Smooth muscle cell of the brain vasculature (primary cell): ENCODE results near the gene OVOL1.

ENCODE experiments used
- DNase-seq: peaks from one replicate; pipeline ENCODE4 v3.0.0-alpha.2; 2012; ENCODE audit warnings: low read depth, low spot score

The OVOL1 gene

DNA sequence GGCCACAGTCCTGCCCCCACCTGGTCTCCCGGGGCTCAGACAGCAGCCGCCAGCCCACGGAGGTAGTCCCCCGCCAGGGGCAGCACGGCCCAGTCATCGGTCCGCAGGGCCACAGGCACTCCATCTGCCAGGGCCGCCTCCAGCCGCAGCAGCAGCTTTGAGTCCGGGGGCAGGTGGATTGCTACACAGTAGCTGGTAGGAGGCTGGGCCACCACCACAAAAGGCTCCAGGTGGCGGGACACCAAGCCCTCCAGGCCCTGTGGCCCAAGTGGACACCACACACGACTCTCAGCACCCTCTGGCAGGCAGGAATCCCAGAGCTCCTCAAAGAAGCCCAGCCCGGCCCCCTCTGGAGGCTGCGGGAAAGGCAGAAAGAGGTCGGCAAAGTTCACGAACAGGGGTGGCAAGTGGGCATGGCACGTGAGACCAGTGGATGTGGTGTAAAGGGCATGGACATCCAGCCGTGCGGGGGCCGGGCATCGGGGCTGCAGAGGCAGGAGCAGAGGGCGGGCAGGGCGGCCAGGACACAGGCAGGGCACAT is 9.0 kb upstream of the OVOL1 start:
- no peak for DNase-seq

DNA sequence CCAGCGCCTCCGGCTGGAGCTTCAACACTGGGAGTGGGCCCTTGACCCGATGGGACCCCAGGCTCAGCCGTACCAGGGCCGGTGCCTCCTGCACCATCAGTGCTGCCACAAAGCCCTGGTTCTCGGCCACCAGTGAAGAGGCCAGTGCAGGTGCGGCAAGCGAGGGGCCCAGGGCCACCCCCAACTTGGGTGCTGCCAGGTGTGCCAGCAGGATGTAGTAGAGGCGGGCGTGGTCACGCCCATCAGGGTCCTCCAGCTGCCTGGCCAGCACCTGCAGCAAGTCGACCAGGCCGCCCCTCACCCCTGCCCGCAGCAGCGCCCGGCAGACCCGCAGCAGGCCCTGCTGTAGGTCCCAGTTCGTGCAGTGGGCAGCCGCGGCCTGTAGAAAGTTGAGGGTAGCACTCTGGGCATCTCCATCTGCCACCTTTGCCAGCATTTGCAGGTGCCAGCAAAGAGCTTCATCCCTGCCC is 8.4 kb upstream of the OVOL1 start:
- no peak for DNase-seq

DNA sequence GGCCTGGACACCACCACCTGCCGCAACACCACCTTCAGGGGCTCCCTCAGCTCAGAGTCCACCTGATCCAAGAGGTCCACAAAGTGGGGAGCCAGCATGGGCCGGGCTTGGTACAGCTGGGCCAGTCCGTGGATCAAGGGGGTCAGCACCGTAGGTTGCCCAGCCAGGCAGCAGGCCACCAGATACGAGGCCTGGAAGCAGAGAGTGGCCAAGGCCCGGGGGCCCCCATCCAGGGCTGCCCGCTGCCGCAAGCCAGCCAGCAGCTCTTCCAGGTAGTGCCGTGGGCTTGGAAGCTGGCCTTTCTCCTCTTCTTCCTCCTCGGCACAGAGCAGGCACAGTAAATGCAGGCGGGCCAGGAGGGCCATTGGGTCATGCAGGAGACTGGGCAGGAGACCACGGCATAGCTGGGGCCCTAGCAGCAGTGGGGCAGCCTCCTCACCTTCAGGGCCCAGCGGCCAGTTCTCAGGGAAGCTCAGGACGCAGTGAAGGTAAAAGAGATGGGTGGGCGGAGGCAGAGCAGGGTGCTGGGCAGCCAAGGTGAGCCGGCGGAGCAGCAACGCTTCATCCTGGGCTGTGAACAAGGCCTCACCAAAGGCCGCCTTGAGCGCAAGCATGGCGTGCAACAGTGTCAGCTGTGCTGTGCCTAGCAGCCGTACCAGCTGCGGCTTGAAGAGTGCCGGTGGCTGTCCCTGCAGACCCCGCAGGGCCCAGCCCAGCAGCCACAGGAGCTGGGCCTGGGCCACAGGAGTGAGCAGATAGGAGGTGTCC is 7.8 kb upstream of the OVOL1 start:
- DNase-seq: no peak

DNA sequence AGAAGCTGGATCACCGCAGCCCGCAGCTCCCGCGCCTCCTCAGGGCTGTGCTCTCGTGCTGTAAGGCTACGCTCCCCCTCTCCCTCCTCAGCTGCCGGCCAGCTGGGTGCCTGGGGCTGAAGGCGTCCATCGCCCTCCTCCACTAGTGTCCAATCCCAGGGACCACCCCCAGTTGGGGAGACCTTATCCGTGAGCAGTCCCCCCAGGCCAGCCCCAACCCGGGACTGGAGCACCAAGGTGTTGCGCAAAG is 7.3 kb upstream of the OVOL1 start:
- no peak for DNase-seq

DNA sequence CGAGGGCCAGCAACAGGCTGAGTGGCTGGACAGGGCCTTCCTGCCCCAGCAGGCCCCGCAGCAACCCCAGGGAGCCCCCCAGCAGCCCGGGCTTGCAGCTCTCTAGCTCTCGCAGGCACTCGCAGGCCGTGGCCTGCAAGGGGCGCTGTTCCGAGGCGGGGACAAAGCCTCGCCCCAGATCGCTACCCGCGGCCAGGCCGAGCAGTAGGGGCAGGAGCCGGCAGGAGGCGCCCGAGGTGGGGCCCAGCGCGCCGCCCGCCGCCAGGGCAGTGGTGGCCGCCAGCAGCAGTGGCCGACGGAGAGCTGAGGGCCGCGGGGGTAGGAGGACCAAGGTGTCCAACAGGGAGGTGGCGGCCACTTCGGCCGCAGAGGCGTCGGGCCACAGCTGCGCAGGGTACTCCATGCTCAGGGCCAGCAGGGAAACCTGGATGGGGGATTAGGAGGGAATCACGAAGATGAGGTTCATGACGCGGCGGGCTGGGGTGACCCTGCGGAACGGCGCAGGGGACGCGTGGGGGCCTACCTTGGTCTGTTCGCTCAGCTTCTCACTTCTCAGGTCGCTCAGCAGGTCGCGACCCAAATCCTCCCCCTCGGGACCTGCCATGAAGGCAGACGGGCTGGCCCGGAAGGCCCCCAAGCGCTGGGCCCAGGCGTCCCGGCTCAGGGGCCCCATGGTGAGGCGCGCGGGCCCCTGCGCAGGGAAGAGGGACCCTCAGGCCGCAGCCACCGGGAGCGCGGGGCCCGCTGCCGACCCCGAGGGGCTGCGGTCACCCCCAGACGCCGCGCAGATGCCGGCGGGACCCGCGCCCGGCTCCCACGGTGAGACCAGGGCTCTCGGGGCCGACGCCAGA is 6.7 kb upstream of the OVOL1 start:
- DNase-seq: peak; percentile 45

DNA sequence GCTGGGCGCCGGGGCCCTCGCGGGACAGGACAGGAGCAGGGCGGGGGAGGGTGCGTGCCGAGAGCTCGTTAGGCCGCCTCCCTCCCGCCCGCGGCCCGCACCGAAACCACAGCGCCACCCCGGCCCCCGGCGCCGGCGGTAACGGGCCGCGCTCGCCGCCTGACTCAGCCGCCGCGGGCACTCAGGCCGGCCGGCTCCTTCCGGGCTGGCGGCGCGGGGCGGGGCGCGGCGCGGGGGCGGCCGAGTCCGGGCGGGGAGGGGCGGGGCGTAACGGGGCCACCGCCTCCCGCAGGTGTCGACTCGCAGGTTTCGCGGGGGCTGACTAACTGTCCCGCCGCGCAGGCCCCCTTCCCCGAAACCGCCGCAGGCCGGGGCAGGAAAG is 6.1 kb upstream of the OVOL1 start, which contains the start of gene AP5B1:
TSS of gene AP5B1 (minus strand) at position 207 of the 382 bp plus-strand sequence. CDS start 385 bp downstream, outside the sequence.
- DNase-seq: no peak

DNA sequence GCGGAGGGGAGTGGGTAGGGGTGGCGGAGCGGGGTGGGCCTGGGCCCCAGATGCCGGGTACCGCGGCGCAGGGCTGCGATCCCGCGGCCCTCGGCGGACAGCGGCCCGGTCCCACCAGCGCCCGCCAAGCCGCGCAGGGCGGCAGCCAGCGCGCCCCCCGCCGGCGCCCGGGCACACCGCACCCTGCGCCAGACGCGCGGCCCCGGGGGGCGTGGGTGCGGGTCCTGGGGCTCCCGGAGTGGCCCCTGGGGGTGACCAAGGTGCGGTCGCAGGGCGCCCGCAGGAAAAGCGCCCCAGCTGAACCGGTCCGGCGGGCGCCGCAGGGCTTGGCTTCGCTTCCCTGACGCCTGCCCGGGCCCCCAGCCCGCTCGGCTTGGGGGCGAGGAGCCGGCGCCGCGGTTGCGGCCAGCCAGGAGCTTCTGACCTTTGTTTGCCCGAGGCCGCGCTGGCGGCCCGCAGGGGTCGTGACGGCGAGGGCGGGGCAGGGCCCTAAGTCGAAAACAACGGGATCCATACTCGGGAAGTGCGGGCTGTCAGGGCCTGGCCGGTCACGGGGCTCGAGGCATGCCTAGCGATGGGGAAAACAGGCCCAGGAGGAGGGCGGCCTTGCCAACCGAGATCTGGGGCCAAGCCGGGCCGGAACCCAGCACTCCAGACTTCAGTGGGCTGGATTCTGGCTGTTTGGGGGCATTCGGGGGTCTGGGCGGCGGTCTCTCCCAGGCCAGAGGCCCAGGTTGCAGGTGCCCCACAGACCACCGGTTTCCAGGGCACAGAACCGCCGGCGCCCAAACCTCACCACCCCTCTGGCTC is 5.5 kb upstream of the OVOL1 start:
- DNase-seq: no peak

DNA sequence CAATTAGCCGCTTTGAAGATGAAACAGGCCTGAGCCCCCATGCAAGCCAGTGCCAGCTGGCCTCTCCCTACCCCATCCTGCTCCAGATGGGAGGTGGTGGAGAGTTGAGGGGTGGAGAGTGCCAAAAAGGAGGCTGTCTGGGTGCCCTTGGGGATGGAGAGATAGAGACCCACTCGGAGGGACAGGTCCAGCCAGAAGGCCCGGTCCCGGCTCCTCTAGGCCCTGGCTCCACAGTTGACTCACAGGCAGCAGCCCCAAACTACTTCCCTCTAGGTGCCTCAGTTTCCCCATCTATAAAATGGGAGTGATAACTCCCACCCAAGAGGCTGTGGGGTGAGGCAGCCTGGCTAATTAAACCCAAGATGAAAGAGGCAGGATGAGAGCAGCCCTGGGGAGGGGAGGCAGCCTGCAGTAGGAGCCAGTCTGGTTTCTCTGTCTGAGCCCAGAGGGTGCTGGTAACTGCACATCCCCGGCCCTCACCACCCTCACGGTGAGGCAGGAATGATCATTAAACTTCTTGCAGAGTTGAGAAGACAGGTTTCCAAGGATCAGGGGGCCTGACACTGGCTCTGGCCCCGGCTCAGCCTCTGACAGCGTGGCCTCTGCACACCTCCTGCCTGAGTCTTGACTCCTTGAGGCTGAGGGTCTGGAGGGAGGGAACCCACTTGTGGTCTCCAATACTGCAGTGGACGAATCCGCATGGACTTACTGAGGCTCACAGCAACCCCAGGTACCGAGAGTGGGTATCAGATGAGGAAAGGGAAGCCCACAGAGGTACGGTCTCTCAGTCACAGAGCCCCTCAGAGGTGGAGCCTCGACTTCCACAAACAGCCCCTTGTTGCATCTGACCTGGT is 4.7 kb upstream of the OVOL1 start:
- no peak for DNase-seq

DNA sequence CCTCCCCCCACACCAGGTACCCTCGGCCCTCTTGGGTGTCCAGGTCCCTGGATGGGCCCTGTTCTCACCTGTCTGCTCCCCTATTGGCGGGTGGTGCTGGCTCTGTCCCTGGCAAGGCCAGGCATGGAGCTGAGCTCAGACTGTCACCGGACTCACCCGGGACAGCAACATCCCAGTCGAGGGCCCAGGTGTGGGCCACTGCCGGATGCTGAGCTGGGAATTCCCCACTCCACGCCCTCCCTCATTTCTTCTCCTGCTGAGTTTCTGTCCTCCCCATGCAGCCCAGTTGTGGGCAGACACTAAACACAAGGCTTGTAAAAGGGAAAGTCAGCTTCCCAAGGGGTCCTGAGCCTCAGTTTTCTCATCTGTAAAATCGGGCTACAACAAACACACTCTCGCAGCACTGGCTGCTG is 4.0 kb upstream of the OVOL1 start:
- no peak for DNase-seq

DNA sequence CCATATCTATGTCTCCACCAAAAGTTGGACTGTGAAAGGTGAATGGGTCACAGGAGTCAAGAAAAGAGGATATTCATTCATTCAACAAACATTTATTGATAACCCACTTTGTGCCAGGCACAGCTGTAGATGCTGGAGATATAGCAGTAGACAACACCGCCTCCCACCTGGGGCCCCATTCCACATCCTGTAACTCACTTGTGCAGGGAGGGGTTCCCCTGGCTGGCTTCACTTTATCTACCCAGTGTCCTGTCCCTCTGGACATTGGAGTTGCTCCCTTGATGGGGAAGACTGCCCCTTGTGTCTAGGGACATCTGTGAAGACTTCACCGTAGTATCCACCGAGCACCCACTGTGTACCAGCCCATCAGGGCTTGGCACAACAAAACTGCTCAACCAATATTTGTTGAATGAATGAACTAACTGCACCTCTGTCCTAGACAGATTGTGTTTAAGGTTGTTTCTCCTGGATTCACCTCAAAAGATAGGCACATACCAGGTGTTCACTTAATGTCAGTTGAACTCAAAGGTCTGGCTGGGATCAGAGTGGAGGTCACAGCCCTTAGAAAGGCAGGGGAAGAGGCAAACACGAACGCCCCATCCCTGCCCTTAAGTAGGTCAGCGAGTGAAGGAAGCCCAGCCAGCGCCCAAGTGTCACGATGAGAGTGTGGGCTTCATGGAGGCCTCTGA is 1.4 kb upstream of the OVOL1 start:
- no peak for DNase-seq

DNA sequence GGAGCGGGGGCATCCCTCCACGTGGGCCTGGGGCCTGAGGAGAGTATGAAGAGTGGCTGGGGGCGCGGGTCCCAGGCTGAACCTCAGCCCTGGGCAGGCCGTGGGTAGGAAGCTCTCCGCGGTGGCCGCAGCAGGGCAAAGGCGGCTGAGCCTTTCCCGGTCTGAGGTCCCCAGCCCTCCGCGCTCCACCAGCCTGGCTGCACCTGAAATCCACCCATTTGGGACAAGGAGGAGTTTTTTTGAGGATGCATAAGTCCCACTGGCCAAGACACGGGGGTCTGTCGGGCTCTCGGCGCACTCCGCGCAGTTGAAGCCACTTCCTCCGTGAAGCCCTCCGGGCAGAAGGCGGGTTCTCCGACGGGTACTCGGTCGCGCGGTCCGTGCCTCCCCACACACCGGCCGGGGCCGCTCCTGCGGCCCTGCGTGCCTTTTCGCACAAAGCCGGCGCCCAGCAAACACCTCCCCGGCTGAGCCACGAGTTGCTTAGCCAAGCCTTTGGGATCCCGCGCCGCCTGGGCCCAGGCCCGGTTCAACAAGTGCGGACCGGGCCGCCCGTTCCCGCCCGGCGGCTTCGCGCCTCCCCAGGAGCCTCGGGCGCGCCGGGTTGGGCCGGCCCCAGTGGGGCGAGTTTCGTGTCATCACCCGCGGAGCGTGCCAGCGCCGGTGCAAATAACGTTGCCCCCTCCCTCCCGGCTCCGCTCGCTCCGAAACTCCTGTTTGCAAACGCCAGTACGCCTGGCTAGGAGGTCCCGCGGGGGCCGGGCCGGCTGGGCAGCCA is 666 bp upstream of the OVOL1 start:
- DNase-seq: no peak

DNA sequence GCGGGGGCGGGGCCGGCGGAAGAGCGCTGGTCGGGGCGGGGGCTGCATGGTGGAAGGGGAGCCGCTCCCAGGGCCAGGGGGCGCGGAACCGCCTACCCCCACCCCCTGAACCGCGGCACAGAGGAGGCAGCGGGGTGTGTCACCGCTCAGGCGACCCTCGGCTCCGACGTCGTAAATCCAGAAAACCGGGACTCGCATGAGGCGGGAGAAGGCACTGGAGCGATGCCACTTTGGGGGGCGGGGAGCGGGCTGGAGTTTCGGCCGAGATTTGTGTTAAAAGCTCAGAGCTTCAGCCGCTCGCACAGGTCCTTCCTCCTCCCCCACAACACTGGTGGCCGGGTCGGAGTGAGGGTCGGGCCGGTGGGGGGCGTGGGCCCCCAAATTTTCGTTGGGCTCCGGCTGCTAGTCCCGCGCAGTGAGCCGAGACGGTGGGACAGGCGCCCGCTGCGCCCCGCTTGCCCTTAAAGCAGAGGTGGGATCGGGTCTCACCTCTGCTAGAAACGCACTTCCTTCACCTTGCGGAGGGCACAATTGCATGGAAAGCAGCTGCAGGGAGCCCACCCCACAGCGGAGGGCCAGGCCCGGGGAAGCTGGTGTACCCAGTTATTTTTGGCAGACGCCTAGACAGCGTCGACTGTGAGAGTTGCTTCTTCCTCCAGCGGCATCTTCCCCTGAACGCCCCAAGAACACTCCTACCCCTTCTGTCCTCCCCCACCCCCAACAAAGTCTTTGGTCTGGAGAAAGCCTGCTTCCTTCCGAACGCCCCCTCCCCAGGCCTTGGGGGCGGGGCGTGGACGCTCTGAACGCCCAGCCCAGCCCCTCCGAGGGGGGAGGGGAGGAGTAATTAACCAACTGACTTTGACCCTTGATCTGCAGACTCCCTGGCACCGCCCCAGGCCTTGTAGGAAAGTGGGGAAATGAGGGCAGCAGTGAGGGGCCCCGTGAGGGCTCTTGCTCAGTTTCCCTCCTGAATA is 1.1 kb downstream of the OVOL1 start:
- DNase-seq: no peak

DNA sequence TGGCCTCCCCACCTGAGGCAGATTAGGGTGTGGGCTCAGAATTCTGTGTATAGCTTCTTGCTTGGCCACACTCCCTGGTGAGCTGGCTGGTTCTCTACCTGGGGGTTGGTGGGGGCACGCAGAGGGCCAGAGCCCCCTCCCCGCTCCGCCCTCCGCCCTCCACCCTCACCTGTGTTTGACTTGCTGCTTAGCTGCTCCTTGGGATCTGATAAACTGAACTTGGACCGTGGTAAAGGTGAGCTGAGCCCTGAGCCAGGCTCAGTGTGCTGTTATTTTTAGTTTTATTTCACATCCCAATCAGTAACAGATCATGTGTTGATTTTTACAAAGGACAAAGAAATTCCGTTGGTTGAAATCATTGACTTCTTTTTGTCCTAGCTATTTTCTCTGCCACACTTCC is 2.0 kb downstream of the OVOL1 start:
- DNase-seq: no peak

DNA sequence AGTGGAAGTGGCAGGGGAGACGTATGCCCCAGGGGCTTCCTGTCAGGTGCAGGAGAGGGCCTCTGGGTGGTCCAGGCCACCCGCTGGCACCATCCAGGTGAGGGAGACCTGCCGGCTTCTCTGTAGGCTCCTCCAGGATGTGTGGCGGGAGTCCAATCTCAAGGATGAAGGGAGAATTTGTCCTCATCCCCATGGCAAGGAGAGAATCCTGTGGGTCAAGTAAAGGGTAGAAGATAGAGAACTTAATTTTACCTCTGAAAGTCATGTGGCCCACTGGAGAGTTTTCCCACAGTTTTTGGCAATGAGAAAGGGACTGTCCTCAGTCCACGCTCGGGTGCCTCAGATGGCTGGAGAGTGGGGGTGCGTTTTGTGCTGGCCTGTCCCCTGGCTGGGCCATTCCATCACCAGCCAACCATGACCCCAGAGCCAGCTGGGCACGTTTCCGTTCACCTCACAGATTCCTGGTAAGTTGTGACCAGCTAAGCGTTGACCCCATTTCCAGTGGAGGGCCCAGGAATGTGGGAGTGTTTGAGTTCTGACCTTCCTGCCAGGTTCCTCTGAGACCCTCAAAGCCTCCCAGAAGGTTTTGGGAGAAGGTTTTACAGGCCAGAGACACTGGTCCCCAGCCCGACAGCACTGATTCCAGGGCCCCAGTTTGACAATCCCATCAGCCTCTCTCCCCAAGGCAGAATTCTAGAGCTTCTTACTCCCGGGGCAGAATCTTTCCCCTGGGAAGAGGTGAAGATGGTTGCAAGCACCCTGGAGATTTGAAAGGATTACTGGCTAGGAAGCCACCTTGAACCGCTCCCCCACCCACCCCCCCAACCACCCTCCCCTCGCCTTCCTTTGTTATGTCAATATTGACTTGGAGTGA is 2.6 kb downstream of the OVOL1 start:
- DNase-seq: no peak

DNA sequence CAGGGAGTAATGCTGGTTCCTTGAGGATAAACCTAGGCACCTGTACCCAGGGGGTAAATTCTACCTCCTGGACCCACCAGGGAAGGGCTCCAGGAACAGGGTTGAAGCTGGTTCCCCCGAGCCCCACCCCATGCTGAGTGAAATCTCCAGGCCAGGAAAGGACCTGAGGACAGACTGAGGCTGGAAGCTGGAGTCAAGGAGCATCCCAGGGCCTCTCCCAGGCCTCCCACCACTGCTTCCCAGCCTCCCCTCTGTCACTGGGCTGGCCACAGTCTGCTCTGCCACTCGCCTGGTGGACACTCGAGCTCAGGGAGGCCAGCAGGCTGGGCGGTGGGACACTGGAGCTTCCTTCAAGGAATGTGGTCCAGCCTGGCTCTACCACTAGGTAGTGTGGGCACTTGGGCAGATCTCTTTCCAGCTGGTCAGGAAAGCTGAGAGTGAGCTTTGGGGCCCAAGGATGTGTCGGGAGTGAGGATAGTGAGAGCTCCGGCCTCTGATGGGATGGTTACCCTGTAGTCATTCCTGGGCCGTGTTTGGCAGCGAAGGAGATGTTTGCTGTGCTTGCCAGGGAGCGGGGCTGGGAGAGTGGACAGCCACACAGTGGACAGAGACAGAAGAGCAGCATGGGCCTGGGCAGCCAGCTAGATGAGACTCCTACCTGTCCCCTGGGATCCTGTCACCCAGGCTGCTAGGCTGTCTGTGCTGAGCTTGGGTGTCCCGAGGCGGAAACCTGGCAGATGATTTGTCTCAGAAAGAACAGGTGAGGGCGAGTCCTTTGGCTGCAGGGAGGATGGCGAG is 3.4 kb downstream of the OVOL1 start:
- no peak for DNase-seq

DNA sequence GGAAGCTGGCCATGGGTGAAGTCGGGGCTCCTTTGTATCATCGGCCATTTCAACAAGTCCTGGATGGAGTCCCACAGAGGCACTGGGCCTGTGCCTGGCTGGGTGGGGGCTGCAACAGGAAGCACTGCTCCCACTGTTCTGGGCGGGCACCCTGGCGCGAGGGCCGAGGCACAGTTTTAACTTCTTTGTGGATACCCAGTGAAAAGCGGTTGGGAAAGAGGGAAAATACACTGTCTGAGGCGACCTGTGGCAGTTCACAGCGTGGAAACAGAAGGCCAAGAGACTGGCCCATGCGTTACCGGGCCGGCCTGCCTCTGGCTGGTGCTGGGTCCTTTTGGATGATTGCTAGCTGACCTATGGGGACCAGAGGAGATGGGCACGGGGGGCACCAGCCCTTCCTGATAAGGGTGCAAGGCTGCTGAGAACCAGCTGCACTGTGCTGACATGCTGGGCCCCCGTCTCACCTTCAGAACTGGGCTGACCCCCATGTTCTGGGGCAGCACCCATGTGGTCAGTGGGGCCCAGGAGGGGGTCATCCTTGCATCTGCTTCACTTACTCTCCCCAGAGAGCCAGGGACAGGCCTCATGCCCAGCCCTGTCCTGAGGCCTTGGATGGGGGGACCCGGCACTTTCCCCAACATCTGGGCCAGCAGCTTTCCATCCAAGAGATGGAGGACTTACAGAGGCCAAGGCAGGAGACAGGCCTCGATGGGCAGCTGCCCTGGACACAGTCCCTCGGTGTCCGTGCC is 4.2 kb downstream of the OVOL1 start:
- DNase-seq: no peak
